GM19023 (cell line): ENCODE results near the gene DGKH.
A peak's percentile ranks its signal among the peaks of the same experiment; 100 is the strongest.

Experiments used
- ATAC-seq: cut with Tn5 transposase; IDR thresholded peaks from one replicate; pipeline ENCODE4 v1.9.1; 2021; ENCODE audit warnings: mild to moderate bottlenecking, moderate library complexity; ENCODE audit not compliant: unreplicated experiment

DGKH gene

DNA sequence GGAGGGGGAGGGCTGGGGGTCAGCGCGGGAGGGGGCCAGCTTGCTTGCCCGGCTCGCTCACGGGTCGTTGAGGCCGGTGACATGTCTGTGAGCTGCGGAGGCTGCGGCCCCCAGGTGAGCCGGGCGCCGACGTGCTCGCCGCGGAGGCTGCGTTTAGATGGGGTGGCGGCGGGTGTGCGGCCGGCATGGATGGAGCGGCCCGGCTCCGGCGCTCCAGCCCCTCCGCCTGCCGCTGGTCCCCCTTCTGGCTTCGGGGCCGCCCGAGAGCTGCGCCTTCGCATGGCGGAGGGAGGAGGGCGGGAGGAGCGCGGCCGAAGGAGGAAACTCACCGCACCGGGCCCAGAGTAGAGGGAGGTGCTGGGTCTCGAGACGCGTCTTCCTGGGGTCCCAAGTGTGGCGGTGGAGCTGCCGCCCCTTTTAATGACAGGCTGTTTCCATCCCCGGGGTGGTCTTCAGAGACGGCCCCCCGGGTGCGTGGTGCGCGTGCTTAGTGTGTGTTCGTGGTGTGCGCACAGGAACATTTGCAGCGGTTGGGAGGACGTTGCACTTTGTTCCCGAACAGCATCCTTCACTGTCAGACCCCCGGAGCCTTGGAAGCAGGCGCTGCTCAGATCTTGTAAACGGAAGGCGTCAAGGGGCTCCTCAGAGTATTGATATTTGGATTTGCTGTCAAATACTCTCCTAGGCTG, 223.8 kb downstream of the DGKH start, which contains the start of gene AKAP11:
AKAP11 (plus strand) TSS at position 38 of the 689 bp plus-strand sequence. CDS start 14,197 bp downstream, outside the sequence.
- ATAC-seq: peak; percentile 28

DNA sequence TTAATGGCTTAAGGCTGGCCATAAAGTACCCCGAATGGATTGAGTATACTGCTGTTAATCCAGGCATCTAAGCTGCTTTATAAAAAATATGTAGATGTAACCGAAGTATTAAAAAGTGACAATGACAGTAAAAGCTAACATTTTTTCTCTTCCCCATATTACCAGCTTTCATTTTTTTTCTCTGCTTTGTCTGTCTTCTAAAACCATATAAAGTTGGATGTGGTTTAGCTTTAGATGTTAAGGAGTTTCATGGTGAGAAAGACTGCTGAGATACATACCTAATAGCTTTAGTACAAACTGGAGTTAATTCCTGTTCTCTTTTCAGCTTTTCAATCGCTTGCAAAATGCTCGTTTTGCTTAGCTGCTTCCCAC, 224.3 kb downstream of the DGKH start:
- no peak for ATAC-seq

DNA sequence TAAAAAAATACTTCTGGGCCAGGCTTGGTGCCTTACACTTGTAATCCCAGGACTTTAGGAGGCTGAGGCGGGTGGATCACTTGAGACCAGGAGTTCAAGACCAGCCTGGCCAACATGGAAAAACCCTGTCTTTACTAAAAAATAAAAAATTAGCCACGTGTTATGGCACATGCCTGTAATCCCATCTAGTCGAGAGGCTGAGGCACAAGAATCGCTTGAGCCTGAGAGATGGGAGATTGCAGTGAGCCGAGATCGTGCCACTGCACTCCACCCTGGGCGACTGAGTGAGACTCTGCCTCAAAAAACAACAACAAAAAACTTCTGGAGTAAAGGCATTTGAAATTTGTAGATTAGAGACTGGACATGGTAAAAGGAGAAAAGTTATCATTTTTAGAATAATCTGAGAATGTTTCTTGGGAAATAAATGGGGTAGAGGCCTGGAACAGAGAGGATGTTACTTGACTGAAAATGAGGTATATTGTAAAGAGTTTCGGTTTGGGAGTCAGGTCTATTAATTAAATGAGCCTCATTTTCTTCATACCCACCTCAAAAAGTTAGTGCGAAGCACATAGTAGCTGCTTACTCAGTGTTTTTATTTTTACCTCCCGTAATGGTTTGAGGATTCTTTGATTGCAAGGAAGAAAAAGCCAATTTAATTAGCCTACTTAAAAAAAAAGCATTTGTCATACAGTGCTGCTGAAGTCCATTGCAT, 226.1 kb downstream of the DGKH start:
- no peak for ATAC-seq

DNA sequence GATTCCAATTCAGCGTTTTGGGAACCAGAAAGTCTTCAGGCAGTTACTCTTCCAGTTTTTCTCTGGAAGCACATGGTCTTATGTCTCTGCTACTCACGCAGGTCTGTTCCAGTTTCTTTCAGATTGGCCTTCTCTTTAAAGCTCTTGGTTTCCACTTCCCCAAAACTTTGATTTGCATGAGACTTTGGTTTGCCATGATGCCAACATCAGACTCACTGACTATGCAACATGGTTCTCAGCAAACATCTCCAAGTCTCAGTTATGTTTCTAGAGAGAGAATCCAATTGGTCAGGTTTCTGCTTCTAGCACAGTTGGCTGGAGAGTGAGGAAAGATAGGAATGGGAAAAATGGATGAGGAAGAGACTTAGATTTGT, 226.6 kb downstream of the DGKH start:
- no peak for ATAC-seq

DNA sequence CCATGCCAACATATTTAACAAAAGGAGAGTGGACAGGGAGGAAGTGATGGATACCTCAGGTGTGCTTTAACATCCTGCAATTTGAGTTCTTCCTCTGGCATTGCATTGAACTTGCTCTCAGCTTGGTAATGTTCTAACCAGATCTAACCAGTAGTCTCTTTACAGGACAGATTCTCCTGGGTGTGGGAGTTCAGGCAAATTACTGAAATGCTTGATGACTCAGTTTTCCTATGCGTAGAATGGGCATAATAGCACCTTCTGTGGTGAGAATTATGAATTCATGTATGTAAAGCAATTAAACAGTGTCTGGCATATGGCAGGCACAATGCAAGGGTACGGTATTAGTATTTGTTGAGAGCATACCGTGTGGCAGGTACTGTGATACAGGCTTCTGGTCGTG, 227.1 kb downstream of the DGKH start:
- ATAC-seq: no peak

DNA sequence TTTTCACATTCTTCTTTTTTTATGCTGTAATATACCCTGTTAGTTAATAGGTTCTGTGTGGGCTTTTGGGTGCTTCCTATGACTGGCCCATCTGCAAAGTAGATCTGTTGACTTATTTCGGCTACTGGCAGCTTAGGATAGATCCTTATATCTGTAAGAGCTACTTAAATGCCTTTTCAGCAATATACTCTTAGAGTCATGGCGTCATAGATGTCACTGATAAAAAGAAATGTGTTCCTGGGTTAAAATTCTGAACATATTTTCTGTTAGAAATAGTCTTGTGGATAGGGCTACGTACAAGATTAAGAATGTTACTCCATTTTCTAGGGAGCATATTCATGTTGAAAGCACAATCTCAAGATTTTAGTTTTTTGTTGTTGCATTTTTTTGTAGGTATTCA, 228.2 kb downstream of the DGKH start:
- no peak for ATAC-seq

DNA sequence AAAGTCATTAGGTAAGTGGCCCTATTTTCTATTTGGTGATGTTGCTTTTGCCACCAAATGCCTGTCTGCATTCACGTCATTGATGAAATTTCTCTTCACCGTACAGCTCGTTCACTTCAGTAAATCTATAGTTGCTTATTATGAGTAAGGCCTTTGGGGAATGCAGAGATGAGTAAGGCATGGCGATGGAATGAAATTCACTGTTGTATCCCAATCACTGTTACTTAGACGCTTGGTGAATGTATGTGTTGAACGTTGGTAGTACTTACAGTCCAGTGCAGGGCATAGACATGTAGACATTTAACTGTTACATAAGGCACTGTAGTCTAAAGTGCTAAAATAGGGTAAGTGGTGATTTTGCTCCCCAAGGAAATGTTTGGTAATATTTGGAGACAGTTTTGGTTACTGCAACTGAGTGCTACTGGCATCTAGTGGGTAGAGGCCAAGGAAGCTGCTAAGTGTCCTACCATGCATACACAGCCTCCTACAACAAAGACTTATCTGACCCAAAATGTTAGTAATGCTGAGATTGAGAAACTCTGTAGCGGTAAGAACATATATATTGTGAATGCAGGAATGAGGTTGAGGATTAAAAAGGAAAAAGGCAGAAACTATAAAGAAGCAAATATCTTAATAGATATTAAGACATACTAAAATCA, 229.3 kb downstream of the DGKH start:
- no peak for ATAC-seq

DNA sequence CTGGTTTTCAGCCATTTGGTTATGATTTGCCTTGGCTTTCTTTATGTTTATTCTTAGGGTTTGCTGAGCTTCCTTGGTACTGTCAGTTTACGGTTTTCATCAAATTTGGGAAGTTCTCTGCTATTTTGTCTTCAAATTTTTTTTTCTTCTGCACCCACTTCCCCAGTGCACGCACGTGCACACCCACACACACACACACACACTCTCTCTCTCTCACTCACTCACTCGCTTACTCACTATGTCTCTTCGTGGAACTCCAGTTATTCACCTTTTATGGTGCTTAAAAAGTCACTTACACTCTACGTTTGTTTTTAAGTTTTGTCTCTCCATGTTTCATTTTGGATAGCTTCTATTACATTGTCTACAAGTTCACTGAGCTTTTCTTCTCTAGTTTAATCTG, 230.6 kb downstream of the DGKH start:
- no peak for ATAC-seq

DNA sequence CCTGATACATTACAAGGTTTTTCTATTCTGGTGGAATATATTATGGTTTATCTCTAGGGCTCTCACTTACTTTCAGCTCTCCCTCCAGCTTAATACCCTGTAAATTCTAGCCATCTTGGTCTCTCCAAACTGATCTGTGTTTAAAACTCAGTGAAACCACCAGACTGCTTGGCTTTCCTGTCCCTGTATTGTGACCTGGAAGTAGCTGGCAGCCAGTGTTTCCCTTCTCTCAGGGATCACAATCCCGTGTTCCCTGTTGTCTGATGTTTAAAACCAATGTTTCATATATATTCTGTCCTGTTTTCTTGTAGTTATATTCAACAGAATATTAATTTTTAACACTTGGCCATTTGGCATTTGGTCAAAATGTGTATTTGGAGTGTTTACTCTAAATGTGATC, 231.5 kb downstream of the DGKH start:
- no peak for ATAC-seq

DNA sequence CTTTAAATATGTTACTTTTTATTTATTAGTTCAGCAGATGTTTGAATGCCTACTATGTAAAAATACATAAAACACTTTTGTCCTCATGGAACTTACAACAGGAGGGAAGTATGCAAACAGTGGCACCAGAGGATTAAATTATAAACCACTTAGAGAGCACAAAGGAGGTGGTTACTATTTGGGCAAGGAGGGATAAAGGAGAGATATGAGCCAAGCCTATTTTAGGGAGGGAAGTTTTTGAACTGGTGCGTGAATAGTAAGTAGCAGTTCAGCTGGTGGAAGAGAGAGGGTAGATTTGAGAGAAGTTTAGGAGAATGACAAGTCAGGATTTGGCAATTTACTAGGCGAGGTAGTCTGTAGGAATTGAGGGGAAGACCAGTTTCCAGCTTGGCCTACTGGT, 232.1 kb downstream of the DGKH start:
- no peak for ATAC-seq

DNA sequence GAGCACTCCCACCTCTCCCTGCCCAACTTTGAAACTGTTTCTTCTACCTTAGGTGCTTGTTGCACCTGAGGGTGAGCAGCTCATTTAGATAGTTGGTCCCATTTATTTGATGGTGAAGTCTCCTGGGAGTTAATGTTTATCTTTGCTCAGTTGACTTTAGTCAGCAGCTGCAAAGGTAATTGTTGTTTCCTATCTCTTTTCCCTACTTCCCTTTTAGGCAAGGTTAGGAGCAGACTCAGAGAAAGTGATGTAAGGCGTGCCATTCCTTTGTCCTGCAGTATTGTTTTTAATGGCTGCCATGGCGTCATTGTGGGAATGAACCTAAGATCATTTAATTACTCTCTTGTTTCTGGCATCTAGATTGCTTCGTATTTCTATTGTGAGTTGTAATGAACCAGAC, 235.1 kb downstream of the DGKH start:
- no peak for ATAC-seq

DNA sequence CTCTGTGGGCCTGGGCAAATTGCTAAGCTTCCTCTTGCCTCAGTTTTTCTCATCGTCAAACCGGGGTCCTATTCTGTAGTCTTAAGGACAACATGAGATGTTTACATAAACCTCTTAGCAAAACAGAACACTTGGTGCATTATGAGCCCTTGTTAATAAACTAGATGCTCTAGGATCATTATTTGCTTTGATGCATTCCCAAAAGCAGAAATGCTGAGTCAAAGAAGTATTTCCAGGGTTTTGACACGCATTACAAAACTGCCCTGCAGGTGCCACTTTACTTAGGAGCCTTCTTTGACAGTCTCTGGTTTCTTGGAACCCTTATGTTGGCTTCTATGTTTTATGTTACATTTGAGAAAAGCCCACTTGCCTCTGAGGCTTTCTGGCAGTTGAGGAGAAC, 235.6 kb downstream of the DGKH start:
- ATAC-seq: no peak
